NK-92 (cell line): Measurements from ENCODE around the gene RINL.
A peak's percentile ranks its signal among the peaks of the same experiment; 100 is the strongest.

Experiments
- DNase-seq: peaks from one replicate; lab custom pipeline; 2025; ENCODE audit not compliant: unreplicated experiment; lab: John Stamatoyannopoulos, UW

RINL gene

DNA sequence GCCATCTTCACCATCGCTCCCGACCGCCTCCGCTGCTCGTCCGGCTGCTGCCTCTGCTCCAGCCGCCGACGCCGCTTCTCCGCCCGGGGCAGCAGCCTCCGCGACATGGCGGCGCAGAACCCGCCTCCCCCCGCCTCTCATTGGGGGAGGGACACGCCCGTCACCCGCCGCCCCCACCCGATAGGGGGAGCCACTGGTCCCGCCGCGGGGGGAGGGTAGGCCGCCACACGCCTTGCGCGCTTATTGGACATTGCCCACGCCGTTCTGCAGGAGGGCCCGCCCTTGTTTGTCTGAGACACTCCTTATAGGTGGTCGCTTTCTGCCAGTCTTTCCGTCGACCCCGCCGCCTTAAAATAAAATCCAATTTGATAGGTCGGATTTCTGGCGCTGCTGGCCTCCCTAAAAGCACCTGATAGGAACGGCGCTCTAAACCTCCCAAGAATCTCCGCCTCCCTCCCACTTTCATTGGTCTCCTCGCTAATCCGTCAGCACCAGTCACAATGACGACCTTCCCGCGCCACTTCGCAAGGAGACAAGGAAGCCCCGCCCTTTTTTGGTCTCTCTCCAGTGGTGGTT, 28.1 kb downstream of the RINL start, which contains the start of gene HNRNPL:
Gene HNRNPL (minus strand): TSS at position 127 of the 576 bp plus-strand sequence. CDS start 20 bp downstream, at position 107.
- peak; percentile 100 for DNase-seq

DNA sequence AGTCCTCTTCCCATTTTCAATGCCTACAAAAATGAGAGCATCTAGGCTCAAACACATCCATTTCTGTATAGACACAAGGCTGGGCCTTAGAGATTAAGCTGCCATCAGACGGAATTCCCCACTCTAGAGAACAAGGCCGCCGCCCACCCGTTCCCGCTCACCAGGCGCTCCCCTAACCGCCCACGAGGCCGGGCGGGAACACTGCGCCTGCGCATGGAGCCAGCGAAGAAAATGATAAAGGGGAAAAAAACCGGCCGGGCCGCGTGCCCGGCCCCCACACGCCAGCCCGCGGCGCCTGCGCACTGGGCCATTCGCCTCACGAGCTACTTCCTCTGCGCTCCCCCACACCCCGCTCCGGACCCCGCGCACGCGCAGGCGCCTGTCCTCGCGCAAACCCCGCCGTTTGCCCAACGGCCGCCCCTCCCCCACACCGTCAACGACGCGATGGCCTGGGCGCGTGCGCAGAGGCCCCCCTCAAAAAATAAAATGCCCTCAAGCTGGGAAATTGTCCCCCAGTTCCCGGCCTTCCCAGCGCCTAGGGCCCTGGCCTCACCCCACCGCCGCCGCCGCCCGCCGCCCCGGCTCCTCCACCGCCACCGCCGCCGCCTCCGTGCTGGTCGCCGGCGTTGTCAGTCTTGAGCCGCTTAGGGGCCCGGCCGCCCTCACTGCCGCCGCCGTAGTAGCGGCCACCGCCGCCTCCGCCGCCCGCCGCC, 28.8 kb downstream of the RINL start:
- DNase-seq: peak; percentile 81

DNA sequence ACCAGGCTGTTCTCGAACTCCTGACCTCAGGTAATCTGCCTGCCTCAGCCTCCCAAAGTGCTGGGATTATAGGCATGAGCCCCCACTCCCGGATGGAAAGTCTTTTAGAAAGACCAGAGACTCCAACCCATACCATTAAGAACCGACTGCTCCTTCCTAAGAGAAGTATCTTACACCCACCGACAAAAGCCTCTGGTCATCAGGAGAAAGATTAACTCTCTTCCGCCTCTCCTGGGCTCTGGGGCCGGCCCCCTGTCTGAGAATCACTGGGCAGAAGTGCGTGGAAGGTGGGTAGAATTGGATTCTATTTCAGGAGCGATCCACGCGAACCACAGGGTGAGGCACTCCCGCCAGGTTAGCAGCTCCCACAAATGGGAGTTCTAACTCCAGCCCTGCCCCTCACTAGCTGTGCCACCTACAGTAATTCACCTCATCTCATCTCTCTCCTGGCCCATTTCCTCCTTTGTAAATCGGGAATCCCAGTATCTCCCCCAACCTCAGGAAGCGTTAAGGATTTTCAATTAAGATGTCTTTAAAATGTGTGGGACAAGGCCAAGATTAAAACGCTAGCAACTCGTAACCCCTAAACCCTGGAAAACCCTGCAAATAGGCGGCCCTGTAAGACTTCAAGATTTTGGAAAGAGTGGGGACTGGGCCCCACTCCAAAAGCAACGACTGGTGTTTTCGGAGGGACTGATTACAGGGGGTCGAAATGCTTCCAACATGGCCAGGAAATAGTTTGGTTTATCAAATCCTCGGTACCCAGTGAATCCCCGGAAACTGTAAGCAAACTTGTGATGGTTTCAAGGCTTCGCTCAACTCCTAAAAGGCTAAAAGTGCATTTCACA, 29.6 kb downstream of the RINL start:
- DNase-seq: no peak

DNA sequence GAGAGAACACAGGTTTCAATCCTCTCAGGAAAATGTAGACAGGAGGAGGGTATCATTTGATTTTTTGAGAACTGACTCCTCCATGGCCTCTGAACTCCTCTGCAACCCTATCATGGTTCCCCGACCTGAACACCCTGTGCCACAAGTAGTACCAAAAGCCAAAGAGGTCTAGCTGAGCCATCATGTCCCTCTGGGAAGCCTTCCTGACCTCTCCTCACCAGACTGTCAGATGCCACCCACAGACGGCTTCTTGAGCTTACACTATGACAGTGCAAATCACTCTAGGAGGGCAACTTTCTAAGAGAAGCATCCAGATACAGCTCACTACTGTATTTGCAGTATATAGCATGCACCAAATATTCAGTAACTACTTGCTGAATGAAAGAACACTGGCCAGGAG, 32.0 kb downstream of the RINL start:
- no peak for DNase-seq

DNA sequence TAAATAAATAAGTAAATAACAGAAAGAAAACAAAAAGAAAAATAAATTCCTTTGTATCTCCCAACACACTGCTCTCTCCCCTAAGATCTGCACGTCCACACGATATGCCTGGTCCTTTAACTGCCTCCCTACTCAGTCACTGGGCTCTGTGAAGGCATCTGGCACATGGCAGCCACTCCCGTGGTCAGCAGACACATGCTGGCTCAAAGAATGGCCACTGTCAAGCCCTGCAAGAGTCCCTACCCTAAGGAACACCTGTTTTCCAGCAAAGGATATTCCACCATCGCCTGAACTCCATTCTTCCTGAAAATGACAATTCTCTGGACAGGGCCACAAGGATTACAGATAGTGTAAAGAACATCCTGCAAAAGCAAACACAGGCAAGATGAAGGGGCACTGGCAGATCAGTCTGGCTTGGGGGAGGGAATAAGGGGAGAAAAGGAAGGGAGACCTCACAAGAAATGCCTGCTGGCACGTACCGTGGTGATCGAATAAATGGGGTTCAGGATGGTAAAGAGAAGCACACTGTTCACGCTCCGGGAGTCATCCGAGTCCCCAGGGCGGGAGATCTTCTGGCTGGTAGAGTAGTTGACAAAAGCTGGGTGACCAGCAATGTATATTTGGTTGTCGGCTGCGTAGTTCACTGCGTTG, 32.6 kb downstream of the RINL start:
- no peak for DNase-seq

DNA sequence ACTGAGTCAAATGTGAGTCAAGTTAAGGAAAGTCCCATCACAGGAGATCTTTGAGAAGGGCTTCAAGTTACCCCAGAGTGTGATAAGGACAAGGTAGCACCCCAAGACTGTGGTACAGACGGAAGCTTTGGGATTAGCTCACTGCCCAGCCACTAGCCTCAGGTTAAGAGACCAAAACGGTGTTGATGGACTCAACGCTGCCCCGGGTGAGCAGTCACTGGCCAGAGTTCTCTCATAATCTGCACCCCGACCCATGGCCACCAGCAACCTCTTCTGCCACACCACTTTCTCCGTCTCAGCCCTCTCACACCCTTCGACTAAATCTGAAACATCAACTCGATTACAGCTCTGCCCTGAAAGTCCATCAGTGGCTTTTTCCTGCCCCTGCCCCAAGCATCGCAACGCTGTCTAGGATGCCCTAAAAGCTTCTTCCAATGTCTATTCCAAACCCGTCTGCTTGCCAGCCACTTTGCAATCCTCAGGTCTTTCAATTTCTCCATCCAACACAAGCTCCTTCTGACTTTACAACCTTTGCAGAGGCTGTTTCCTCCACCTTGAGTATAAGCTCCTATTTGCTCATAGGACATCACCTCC, 33.9 kb downstream of the RINL start:
- DNase-seq: no peak

DNA sequence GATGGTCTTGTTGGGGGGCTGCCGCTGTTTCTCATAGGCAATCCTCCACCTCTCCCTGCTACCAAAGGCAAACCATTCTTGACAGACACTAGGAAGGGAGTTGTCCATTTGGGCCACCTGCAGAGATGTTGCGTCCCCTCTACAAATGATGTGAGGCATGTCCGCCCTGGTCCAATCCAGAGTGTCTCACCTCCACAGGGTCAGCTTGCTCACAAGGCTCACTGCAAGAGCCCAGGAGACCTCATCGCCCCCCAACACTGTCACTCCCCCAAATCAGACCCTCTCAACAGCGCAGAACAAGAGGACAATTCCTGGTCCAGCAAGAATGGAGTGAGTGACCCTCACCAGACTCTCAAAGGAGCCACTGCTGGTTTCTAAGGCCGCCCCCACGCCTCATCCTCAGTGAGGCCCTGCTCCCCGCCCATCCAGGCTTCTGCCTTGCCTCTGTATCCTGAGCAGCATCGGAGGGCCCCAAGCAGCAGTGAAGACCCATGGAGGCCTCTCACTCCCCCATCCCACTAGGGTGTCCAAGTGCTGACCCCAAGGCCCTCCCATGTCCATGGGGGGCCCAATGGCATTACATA, 34.8 kb downstream of the RINL start:
- DNase-seq: no peak

DNA sequence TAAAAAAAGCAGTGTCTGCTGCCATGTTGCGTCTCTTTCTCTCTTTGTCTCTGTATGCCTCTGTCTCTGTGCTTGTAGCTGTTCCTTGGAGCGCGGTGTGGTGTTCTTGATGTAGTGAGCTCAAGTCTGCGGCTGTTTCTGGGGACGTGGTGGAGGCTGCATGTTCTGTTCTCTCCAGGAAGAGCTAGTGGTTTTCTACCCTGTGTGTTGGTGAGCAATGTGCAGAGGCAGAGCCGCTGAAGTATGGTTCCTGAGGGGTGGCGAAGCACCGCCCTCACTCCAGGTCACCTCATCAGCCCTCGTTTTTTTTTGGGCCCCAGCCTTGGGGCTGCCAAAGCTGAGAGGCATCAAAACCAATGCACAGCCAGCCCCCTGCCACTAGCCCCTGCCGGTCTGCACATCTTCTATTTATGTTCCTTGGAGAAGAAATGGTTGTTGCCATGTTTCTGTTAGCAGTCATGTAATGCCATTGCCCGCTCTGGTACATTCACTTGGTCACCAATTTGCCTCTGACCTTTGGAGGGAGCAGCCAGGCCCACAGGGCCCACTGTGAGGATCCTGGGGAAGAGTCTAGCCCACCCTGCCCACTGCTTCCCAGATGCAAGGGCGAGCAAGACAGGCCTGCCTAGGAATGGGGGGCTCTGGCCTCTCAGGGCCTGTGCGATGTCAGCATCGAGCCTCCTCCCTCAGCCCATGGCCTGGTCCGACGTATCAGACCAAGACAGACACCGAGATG, 35.5 kb downstream of the RINL start:
- no peak for DNase-seq

DNA sequence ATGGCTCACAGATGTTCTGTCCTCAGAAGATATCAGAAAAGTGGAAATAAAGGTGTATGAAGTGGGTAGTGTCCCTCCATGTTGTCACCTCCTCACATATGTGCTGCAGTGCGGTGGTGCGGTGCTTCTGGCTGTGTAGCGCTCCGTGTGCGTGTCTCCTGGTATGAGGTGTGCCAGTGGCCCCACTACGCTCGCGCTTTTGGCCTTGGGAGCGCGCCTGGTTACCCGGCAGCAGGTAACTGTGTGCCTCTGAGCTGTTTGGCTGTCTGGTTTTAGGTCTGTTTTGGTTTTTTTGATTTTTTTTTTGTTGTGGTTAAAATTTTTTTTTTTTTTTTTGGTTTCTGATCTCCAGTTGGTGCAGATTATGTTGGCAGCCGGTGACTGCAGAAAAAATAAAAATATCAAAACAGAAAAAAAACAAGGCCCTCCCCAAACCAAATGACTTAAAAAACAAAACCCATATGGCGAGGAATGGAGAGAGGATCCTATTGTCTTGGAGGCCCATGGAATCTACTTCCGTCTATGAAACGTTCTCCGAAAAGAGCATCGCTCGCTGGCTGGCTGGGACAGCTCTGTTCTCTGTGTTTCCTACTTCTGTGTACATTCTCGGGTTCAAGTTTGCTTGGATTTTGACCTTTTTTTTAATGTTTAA, 36.2 kb downstream of the RINL start:
- DNase-seq: no peak

DNA sequence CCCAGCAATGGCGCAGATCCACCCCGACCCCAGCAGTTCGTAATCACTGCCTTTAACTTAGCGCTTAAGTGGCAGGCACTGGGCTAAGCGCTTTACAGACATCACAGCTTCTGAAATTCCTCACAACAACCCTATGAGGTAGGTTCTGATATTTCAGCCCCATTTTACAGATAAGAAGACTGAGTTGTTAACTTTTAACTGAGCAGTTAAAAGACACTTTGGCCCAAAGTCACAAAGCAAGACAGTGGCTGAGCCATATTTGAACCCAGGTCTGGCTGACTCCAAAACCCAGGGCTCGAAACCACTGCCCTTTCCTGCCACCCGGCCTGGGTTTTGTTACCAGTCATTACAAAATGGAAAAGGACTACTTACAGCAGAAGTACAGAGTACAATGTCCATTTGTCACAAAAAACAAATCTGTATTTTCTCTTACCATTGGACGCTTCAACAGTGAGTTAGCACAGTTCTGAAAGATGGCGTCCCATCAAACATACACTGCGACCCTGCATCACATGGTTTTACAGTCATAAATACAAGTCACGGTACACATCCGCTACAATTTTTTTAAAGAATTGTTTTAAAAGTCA, 36.8 kb downstream of the RINL start:
- no peak for DNase-seq

DNA sequence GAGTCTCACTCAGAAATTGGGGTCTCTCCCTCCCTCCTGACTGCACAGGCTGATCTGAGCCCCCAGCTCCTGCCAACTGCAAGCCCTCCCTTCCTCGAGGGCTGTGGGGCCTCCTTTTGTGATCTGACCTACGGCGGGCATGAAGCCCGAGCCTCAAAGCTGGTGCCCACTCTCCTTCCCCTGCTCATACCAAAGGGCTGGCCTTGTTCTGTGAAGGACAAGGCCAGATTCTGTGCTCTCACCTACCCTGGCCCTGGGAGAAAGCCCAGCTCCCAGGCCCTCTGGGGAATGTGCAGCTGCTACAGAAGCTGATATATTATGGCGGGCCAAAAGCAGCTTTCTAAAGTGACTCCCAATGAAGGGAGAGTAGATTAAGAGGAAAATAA, 37.5 kb downstream of the RINL start:
- no peak for DNase-seq

DNA sequence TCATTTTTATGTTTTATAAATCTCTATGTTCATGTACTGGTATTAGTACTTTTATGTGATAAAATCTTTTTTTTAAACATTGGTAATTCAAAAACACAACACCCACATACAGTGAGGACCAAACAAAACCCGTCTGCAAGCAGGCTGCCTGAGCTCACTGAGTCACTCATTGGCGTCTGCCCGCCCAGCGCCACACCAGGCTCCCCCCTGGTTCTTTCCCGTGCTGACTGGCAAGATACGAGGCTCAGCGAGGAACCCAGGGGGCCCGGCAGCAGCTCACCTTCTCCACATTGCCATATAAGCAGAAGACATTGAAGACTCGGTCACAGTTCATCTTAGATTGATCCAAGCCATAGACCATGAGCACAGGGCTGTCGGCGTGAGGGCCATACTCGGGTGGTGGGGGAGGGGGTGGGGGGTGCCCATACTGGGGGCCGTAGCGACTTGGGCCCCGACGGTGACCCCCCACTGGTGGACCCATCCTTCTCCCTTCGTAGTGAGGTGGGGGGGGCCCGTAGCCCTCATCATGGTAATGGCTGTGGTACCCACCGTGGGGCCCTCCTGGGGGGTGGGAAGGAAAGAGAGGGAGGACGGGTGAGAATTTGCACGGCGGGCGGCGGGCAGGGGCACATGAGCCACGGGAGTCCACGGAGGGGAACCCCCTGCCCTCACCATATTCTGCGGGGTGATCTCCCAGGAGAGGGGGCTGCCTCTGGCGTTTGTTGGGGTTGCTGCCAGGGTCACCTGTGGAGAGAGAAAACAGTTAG, 38.1 kb downstream of the RINL start:
- DNase-seq: no peak

DNA sequence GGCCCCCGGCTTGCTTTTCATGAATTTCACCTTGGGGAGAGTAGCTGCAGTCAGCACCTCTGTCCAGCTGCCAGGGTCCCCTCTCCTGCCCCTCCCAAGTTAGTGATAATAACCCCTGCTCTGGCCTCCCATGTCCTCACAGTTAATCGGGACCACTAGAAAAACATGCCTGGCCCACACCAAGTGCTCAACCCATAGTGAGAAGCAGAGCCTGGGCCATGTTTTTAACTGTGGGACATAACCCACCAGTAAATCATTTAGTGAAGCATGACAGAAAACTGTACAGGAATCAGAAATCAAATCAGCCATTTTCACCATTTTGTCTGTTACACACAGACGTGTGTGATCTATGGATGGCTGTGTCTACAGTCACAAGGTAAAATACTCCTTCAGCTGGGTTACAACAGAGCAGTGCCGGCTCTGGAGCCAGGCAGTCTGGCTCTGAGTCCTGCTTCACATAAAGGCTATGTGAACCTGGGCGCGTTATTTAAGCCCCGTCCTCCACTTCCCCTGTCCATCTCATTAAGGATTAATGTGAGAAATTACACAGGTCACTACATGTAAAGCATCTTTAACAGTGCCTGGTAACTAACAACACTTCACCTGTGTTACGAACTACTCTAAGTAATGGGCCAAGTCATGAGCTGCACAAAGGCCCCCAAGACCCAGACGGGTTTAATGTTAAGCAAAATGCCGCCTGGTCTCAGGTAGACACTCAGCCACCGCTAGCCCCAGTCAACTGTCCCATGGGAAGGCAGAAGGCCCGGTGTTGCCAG, 38.9 kb downstream of the RINL start:
- no peak for DNase-seq

DNA sequence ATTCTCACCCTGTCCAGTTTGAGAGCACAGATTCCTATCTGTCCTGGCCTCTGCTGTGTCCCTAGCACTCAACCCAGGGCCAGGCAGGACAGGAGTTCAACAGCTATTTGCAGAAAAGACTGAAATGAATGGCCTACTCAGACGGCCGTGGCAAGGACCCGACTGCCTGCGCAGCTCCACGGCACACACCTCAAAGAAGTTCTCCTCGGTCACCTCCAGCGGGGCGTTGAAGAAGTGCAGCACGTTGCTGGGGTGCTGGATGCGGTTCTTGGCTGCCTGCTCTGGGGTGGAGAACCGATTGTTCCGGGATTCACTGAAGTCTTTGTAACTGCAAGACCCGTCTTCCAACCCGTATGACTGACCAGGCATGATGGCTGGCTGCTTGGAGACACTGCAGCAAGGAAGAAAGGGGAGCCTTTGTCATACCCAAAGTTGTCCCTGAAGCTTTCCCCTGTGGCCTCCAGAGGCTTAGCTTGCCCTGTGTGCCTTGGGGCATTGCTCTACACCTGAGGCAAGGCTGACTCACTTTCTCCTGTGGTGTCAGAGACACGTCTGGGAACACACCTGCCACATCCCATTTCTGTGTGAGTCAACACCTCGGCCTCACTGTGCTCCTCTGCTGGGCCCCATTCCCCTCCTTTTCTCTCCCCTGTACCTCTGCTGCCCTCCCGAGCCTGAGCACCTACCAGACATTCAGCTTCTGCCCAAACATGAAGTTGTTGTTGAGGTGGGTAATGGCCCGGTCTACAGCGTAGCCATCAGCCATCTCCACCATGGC, 39.7 kb downstream of the RINL start:
- DNase-seq: no peak

DNA sequence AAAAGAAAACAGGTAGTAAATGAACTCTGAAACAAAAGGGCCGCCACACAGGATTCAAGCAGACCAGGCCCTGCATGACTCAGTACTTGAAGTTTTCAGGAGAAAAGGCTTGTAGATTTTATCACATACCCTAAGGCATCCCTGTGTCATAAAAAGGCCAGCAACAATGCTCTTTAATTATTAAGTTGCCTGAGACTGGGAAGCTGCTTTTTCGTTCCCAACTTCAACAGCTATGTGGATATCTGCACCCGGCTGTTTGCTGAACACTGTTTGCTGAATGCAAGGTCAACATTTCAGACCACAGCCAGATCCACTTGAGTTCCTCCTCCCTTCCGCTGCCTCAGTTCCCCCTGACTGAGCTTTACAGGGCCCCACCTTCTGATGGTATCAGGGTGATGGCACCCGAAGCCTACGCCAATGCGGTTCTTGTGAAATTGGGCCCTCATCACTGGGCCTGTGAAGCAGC, 40.4 kb downstream of the RINL start:
- no peak for DNase-seq

DNA sequence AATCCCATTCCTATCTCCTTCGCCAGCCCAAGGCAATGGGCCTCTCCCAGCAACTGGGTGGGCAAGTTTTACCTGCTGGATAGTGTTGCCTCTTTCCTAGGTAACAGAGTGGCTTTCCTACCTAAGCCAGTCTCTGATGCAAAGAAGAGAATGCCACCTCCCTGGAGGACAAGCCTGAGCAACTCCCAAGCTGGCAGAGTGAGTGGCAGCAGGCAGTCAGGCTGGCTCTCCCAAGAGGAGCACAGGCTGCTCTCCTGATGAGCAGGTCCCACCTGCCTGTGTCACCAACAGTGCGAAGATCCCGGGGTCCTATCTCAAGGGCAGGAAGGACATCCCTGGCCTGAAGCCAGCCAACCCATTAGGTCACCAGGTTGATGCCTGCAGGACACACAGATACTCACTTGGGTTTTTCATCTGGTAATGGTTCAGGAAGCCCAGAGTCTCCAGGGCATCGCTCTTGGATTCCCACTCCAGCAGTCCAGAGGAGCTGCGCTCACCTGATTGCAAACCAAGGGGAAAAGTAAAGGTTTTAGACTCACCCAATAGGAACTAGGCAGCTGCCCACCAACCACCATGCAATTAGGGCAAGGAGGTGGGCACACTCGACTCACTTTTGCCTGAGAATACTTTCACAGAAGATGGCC, 41.0 kb downstream of the RINL start:
- DNase-seq: no peak
